Measurements from ENCODE around the gene PIEZO2.

PIEZO2 gene

GRCh38 chr18:10702206-10702605 is 447.2 kb downstream of the PIEZO2 start:
- no peak for DNase-seq (ENCODE audit: extremely low read depth, low read depth)
- TF ChIP-seq CTCF (IDR thresholded peaks at IDR 0.05; ENCODE audit: low read depth, low read length) = no peak

- no peak for DNase-seq (ENCODE audit: extremely low read depth, low read depth)
- no peak for TF ChIP-seq CTCF (IDR thresholded peaks at IDR 0.05; ENCODE audit: low read depth, low read length)
Measured at GRCh38 chr18:10690366-10690765, 459.0 kb downstream of the PIEZO2 start.

- TF ChIP-seq CTCF (IDR thresholded peaks at IDR 0.05; ENCODE audit: low read depth, low read length) = no peak
- no peak for DNase-seq (ENCODE audit: extremely low read depth, low read depth)
Measured at GRCh38 chr18:10690035-10690329, 459.4 kb downstream of the PIEZO2 start.

GRCh38 chr18:10689236-10690034 is 459.9 kb downstream of the PIEZO2 start:
- TF ChIP-seq CTCF (IDR thresholded peaks at IDR 0.05; ENCODE audit: low read depth, low read length) = no peak
- no peak for DNase-seq (ENCODE audit: extremely low read depth, low read depth)

- DNase-seq (ENCODE audit: extremely low read depth, low read depth) = no peak
Measured at GRCh38 chr18:10688766-10689165, 460.6 kb downstream of the PIEZO2 start.

GRCh38 chr18:10687161-10687925 is 462.0 kb downstream of the PIEZO2 start:
- TF ChIP-seq CTCF (IDR thresholded peaks at IDR 0.05; ENCODE audit: low read depth, low read length) = no peak

More at GRCh38 chr18:10688766-10689165, 460.6 kb downstream of the PIEZO2 start:
- no peak for TF ChIP-seq CTCF (IDR thresholded peaks at IDR 0.05; ENCODE audit: low read depth, low read length)

GRCh38 chr18:10686308-10686707 is 463.1 kb downstream of the PIEZO2 start:
- DNase-seq (ENCODE audit: extremely low read depth, low read depth) = no peak
- no peak for TF ChIP-seq CTCF (IDR thresholded peaks at IDR 0.05; ENCODE audit: low read depth, low read length)

More at GRCh38 chr18:10687161-10687925, 462.0 kb downstream of the PIEZO2 start:
- DNase-seq (ENCODE audit: extremely low read depth, low read depth) = no peak

Measured in AG09319 (cell line).